WI38 (cell line): Measurements from ENCODE around the gene PTPN23.

Source experiments
- H3K4me3 ChIP-seq: 2 replicates; pipeline ENCODE4 v1.5.1; 2011; ENCODE audit warnings: low read depth, mild to moderate bottlenecking, control low read depth, low read length
- TF ChIP-seq, protein P1 (sequence below): IDR thresholded peaks from 2 replicates; pipeline ENCODE4 v1.5.1; 2012; ENCODE audit warnings: low read depth, mild to moderate bottlenecking, control low read depth, low read length

The PTPN23 gene

DNA sequence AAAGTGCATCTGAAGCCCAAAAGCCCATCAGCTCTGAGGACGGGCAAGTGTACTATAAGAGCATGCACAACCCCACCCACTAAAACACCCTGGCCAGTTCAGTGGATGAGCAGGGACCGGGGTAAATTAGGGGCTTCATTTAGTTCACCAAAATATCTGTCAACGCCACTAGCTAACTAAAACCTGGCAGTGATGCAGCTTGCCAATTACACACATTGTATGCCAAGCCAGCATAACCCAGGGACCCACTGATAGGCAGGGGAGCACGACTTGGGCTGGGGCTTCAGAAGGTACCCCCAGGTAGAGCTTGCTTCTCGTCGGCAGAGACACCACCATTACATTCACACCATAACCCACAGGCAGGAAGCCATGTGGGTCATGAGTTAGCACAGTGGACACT lies 47.0 kb downstream of the PTPN23 start:
- TF ChIP-seq, protein P1, sequence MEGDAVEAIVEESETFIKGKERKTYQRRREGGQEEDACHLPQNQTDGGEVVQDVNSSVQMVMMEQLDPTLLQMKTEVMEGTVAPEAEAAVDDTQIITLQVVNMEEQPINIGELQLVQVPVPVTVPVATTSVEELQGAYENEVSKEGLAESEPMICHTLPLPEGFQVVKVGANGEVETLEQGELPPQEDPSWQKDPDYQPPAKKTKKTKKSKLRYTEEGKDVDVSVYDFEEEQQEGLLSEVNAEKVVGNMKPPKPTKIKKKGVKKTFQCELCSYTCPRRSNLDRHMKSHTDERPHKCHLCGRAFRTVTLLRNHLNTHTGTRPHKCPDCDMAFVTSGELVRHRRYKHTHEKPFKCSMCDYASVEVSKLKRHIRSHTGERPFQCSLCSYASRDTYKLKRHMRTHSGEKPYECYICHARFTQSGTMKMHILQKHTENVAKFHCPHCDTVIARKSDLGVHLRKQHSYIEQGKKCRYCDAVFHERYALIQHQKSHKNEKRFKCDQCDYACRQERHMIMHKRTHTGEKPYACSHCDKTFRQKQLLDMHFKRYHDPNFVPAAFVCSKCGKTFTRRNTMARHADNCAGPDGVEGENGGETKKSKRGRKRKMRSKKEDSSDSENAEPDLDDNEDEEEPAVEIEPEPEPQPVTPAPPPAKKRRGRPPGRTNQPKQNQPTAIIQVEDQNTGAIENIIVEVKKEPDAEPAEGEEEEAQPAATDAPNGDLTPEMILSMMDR, result no peak
- no peak overlapping the region for H3K4me3 ChIP-seq

DNA sequence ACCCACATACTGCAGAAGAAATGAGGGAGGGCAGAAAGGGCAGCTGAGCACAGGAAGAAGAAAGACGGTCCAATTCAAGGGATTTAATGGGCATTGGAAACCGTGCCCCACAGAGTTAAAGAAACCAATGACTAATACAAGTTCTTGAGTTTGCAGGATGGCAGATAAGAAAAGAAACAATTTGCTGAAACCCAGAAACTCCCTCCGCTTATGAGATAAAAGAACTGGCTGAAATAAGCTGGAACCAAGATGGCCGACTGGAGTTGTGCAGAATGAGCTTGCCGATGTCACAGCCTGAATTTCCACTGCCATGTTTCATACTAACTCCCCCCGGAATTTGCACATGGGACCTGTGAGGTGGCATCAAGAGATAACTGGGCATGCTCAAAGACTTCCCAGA lies 47.8 kb downstream of the PTPN23 start:
- TF ChIP-seq, protein P1, result no peak
- H3K4me3 ChIP-seq, result no peak overlapping the region

DNA sequence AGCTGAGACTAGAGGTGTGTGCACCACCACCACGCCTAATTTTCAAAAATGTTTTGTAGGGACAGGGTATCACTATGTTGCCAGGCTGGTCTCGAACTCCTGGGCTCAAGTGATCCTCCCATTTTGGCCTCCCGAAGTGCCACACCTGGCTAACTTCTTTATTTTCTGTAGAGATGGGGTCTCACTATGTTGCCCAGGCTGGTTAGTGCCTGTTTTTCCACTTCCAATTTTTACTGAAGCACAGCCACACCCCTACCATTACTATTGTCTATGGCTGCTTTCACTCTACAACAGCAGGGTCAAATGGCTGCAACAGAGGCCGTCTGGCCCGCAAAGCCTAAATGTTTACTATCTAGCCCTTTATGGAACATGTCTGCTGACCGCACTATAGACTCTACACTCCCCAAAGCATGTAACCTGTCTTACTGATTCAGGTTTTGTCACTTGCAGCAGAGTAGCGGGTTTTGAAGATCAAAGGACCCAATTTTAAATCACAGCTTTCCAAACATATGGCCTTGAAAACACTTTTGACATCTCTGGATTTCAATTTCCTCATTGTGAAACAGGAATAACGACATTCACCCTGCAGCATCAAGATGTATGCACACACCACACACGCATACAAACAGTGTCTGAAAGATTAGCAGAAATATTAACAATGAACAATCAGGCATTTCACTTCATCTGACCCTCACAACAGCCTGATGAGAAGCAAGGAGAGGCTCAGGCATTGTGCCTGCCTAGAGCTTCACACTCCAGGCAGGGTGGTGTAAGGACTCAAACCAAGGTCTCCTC lies 48.9 kb downstream of the PTPN23 start:
- TF ChIP-seq, protein P1, result no peak
- H3K4me3 ChIP-seq, result no peak overlapping the region

DNA sequence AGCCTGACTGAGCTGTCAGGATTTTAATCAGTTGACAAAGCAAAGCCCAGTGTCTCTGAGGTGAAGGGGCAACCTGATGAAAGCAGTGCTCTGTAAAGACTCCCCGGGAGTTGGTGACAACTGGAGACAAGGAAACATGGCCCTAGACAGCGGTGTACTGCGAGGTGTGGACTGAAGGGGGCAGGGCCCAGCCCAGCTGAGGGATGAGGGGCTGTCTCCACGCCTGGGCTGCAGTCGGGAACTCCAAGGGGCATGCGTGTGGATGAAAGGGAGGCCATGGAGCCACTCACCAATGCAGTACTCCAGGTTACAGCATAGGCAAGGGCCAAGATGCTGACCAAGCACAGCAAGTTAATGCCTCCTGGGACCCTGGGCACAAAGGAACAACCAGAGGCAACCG lies 49.8 kb downstream of the PTPN23 start:
- no peak overlapping the region for H3K4me3 ChIP-seq
- TF ChIP-seq, protein P1, result no peak

DNA sequence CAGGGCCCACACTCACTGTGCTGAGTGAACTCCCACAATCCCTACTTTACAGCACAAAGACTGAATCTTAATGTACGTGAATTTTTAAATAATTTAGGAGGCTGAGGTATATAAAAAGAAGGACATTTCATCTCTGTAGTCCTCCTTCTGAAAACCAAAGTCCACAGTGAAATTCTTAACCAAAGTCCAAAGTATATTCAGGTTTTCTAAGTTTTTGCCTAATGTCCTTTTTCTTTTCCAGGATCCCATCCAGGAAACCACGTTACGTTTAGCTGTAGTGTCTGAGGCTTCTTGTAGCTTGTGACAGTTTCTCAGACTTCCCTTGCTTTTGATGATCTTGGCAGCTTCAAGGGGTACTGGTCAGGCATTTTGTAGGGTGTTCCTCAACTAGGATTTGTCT lies 50.4 kb downstream of the PTPN23 start:
- TF ChIP-seq, protein P1, result no peak
- no peak overlapping the region for H3K4me3 ChIP-seq

DNA sequence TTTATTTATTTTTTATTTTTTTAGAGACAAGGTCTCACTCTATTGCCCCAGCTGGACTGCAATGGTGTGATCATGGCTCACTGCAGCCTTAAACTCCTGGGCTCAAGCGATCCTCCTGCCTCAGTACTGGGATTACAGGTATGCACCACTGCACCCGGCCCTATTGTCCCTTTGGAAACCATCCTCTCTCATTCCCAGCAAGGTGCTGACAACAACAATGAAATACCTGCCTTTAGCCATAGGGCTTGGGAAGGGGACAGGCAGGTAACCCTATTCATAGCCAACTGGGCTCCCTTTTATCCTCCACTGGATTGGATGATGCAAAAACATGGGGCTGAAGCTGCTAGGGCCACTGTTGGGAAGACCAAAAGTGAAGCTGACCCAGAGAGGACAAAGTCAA lies 51.9 kb downstream of the PTPN23 start:
- H3K4me3 ChIP-seq, result no peak overlapping the region
- TF ChIP-seq, protein P1, result no peak

DNA sequence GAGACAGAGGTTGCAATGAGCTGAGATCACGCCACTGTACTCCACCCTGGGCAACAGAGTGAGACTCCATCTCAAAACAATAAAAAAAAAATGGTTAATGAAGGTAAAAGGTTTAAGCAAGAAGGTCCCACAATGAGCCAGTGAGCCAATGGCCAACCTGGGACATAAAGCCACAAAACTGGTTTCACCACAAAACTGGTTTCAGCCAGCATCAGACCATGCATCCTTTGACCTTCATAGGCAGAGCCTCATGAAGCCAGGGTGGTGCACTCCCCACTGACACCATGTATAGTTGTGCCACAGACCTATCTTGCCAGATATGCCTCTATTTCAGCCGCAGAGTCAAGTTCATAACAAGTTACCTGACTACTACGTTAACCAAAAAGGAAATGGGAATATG lies 53.0 kb downstream of the PTPN23 start:
- TF ChIP-seq, protein P1, result no peak
- no peak overlapping the region for H3K4me3 ChIP-seq
